Stomach (tissue), 9 donors: ENCODE data around the gene ZNF699. TPM values are rescaled to one million over a fixed set of nuclear protein-coding genes. Genes with fewer than 3 reads are reported as not detected.
"Not testable (repeated sequence)": the region's sequence is repeated elsewhere in the genome, so short reads cannot be mapped to it uniquely, and the experiment has no call there.

Source experiments
- DNase-seq, 2 donors: peaks; one replicate each; pipeline versions ENCODE4 v3.0.0 to v3.0.0-alpha.2; 2013 to 2019
- H3K27ac ChIP-seq, 5 donors: fragments of 200-600 bp in 4 of 5; sonication (generic) in 4 of 5; one replicate each; pipeline ENCODE4 v1.5.1; 2013 to 2019; ENCODE audit warnings: mild to moderate bottlenecking in 1 of 5, moderate library complexity in 1 of 5
- H3K27me3 ChIP-seq, 3 donors: fragments of 200-600 bp; sonication (generic); one replicate each; pipeline ENCODE4 v1.5.1; 2017 to 2019; ENCODE audit warnings: mixed run types in 1 of 3
- H3K36me3 ChIP-seq, 4 donors: fragments of 200-600 bp; sonication (generic); 1 replicate in 3 of 4; 2 replicates in 1 of 4; pipeline ENCODE4 v1.5.1; 2016 to 2019
- H3K4me1 ChIP-seq, 4 donors: fragments of 200-600 bp; sonication (generic); one replicate each; pipeline ENCODE4 v1.5.1; 2016 to 2019
- H3K4me3 ChIP-seq, 4 donors: fragments of 200-600 bp; sonication (generic) in 3 of 4; one replicate each; pipeline ENCODE4 v1.5.1; 2016 to 2019; ENCODE audit warnings: mild to moderate bottlenecking in 1 of 4
- H3K9me3 ChIP-seq, 4 donors: fragments of 200-600 bp; sonication (generic); one replicate each; pipeline ENCODE4 v1.5.1; 2016 to 2019
- CTCF ChIP-seq, 7 experiments: fragments of 450-650 bp in 4 of 7; fragments of 200-600 bp in 3 of 7; sonication (generic) in 3 of 7; IDR thresholded peaks; one replicate each; pipeline ENCODE4 v1.5.1; 2016 to 2019; ENCODE audit warnings: antibody characterized with exemption in 7 of 7, control low read depth in 2 of 7, mild to moderate bottlenecking in 1 of 7
- EP300 ChIP-seq: sonication (generic); formaldehyde crosslinking; IDR thresholded peaks from one replicate; pipeline ENCODE4 v1.6.1; 2017; ENCODE audit warnings: antibody characterized with exemption
- POLR2A ChIP-seq, 4 donors: fragments of 450-650 bp; IDR thresholded peaks; one replicate each; pipeline ENCODE4 v1.6.1; 2016; ENCODE audit warnings: antibody characterized with exemption in 4 of 4, control low read depth in 2 of 4, mild to moderate bottlenecking in 1 of 4, moderate library complexity in 1 of 4
- POLR2AphosphoS5 ChIP-seq, 3 donors: sonication (generic); formaldehyde crosslinking; IDR thresholded peaks; one replicate each; pipeline ENCODE4 v1.6.1; 2016; ENCODE audit warnings: antibody characterized with exemption in 3 of 3
- WGBS, 5 donors: extraction: QIAGEN DNeasy Blood & Tissue Kit in 3 of 5; methylation state at CpG; one replicate each; pipeline versions ENCODE4 v1.1.5 to v1.1.7; 2013 to 2018; 5-methylcytosine and 5-hydroxymethylcytosine counted together
- intact Hi-C: fragments of 100-400 bp; cut with DNase I; formaldehyde crosslinking; loops from one replicate; pipeline ENCODE4 v1.15.1; 2023; ENCODE audit warnings: low total_unique reads
- polyA plus RNA-seq, 3 donors: library from polyadenylated mRNA; stranded (reverse); fragments of 200-250 nt; gene quantifications; one replicate each; pipeline ENCODE4 v1.2.3, GENCODE V29; 2013
- total RNA-seq, 5 donors: library from RNA; depleted of rRNA; stranded (reverse); fragments of >200 nt; gene quantifications; one replicate each; pipeline versions ENCODE4 v1.1.0 to v1.2.3, GENCODE V29; 2014 to 2016
- donor health status: healthy with polysubstance abuse.
- donor health status: Bipolar disorder and iron deficiency.
- donor health status: healthy.

The ZNF699 gene
- total and polyA plus RNA-seq, 8 donors: 0.63 to 53.6 (median 3.1) TPM; not detected in 1

- Histone ChIP-seq H3K27ac (no peak overlapping the region), H3K4me1 (peaks cover 0 to 5% (median 3%) of the 10 kb centered on the region in 4 donors), H3K9me3 (peaks cover 27 to 100% (median 88%) of the 10 kb centered on the region in 4 donors), H3K4me3 (no peak overlapping the region), H3K27me3 (no peaks in the 10 kb centered on the region), H3K36me3 (peaks cover 16 to 96% (median 57%) of the 10 kb centered on the region in 4 donors)
- no peak for DNase-seq
- intact Hi-C loops: no loop called here
- no peak for TF ChIP-seq POLR2AphosphoS5 (IDR thresholded peaks at IDR 0.05)
- TF ChIP-seq CTCF (IDR thresholded peaks at IDR 0.05): no peak
- no peak for TF ChIP-seq POLR2A (IDR thresholded peaks at IDR 0.05)
- TF ChIP-seq EP300: no peak
Observed at GRCh38 chr19:9329999-9330398, 20.4 kb upstream of the ZNF699 start.

- H3K9me3 ChIP-seq: peaks cover 2 to 73% (median 38%) of the 10 kb centered on the region in 4 donors
- WGBS, 5 donors: 39 to 62% (median 55%) methylated on average over 9 of the region's 9 CpGs
- peaks cover 11 to 20% (median 16%) of the 10 kb centered on the region in 4 donors for H3K4me1 ChIP-seq
- peak overlapping the region; percentile 69 to 85 (median 78) for H3K4me3 ChIP-seq
- intact Hi-C loops: no loop called here
- TF ChIP-seq EP300 (no peak), CTCF (IDR thresholded peaks at IDR 0.05) (no peak), POLR2AphosphoS5 (IDR thresholded peaks at IDR 0.05) (no peak), POLR2A (IDR thresholded peaks at IDR 0.05) (no peak)
- peak overlapping the region; percentile 90 to 93 (median 92) for H3K27ac ChIP-seq
- no peak for DNase-seq
- H3K36me3 ChIP-seq: peaks cover 0 to 43% (median 21%) of the 10 kb centered on the region in 4 donors
- no peaks in the 10 kb centered on the region for H3K27me3 ChIP-seq
Observed at GRCh38 chr19:9324584-9324962, 14.9 kb upstream of the ZNF699 start.

GRCh38 chr19:9323919-9324583, 14.4 kb upstream of the ZNF699 start, which contains the start of gene ZNF559:
ZNF559 (plus strand) TSS chr19:9324179; CDS start chr19:9338550, 14,371 bp downstream.
- Histone ChIP-seq H3K9me3 (peaks cover 0 to 70% (median 35%) of the 10 kb centered on the region in 4 donors), H3K27me3 (no peaks in the 10 kb centered on the region), H3K4me1 (peaks cover 11 to 20% (median 16%) of the 10 kb centered on the region in 4 donors), H3K27ac (peak within 1 kb of the TSS; percentile 90 to 93 (median 92)), H3K36me3 (peaks cover 0 to 39% (median 20%) of the 10 kb centered on the region in 4 donors), H3K4me3 (peak within 1 kb of the TSS; percentile 69 to 85 (median 78))
- WGBS, 5 donors: 0 to 1% (median 1%) methylated on average over 37 to 48 of the region's 48 CpGs
- peak; percentile 94 to 99 for DNase-seq
- TF ChIP-seq CTCF (IDR thresholded peaks at IDR 0.05) (peak in 1 of 7 experiments; percentile 26), POLR2A (IDR thresholded peaks at IDR 0.05) (no peak), EP300 (no peak), POLR2AphosphoS5 (IDR thresholded peaks at IDR 0.05) (peak in 2 of 3 donors; percentile 75 to 85)
- intact Hi-C loops: no loop called here

- 0 to 5% (median 3%) methylated on average over 9 of the region's 9 CpGs for WGBS, 5 donors
- Histone ChIP-seq H3K36me3 (peaks cover 0 to 34% (median 16%) of the 10 kb centered on the region in 4 donors), H3K27ac (peak overlapping the region; percentile 90 to 93 (median 92)), H3K4me3 (peak overlapping the region; percentile 69 to 85 (median 78)), H3K27me3 (no peaks in the 10 kb centered on the region), H3K4me1 (peaks cover 11 to 20% (median 16%) of the 10 kb centered on the region in 4 donors), H3K9me3 (peaks cover 0 to 70% (median 32%) of the 10 kb centered on the region in 4 donors)
- peak; percentile 55 to 84 for DNase-seq
- TF ChIP-seq POLR2A (IDR thresholded peaks at IDR 0.05) (no peak), POLR2AphosphoS5 (IDR thresholded peaks at IDR 0.05) (no peak), CTCF (IDR thresholded peaks at IDR 0.05) (no peak), EP300 (no peak)
- intact Hi-C loops: no loop called here
Observed at GRCh38 chr19:9323557-9323918, 13.9 kb upstream of the ZNF699 start.

- H3K27me3 ChIP-seq, H3K27ac ChIP-seq, DNase-seq, intact Hi-C loops, H3K4me3 ChIP-seq: not testable (repeated sequence)
- Histone ChIP-seq H3K36me3 (peaks cover 0 to 21% (median 6%) of the 10 kb centered on the region in 4 donors), H3K9me3 (peaks cover 0 to 62% (median 20%) of the 10 kb centered on the region in 4 donors), H3K4me1 (peaks cover 11 to 20% (median 16%) of the 10 kb centered on the region in 4 donors)
- 93 to 97% (median 96%) methylated on average over 10 of the region's 10 CpGs for WGBS, 5 donors
Observed at GRCh38 chr19:9322201-9322600, 12.6 kb upstream of the ZNF699 start.

GRCh38 chr19:9321756-9322155, 12.1 kb upstream of the ZNF699 start:
- intact Hi-C loops, H3K27ac ChIP-seq, DNase-seq, H3K4me3 ChIP-seq, H3K27me3 ChIP-seq: not testable (repeated sequence)
- Histone ChIP-seq H3K36me3 (peaks cover 0 to 16% (median 4%) of the 10 kb centered on the region in 4 donors), H3K4me1 (peaks cover 11 to 20% (median 16%) of the 10 kb centered on the region in 4 donors), H3K9me3 (peaks cover 0 to 60% (median 17%) of the 10 kb centered on the region in 4 donors)
- 90 to 100% (median 97%) methylated on average over 4 to 11 of the region's 14 CpGs for WGBS, 5 donors
